Measurements from ENCODE around the gene TSPAN3.

GRCh38 chr15:77069521-77070121 is 1.3 kb downstream of the TSPAN3 start:
- no peak for TF ChIP-seq CTCF (IDR thresholded peaks at IDR 0.05)
- no peak for TF ChIP-seq POLR2A (IDR thresholded peaks at IDR 0.05)
